Measurements from ENCODE around the gene SLC24A3. TPM values are rescaled to one million over a fixed set of nuclear protein-coding genes. Genes with fewer than 3 reads are reported as not detected.

SLC24A3 gene
- 0.02 to 0.04 TPM in 2 of 5 replicates, not detected in the others for total RNA-seq (2022; extraction: Qiagen RNA extraction; ENCODE audit: low read depth)

GRCh38 chr20:19212469-19212815, at the start of gene SLC24A3:
SLC24A3 (plus strand) TSS chr20:19212642.

GRCh38 chr20:19758133-19758500, 545.7 kb downstream of the SLC24A3 start, which contains the start of gene RIN2:
RIN2 (plus strand) TSS chr20:19758258; CDS start chr20:19889602, 131,344 bp downstream.

